ENCODE data around the gene MCF2L2. TPM values are rescaled to one million over a fixed set of nuclear protein-coding genes. Genes with fewer than 3 reads are reported as not detected.

Gene MCF2L2
- total and polyA plus RNA-seq, 2 donors from 2014 or later, result 0.32 to 1.7 TPM

- TF ChIP-seq CTCF (IDR thresholded peaks at IDR 0.05; ENCODE audit: borderline replicate concordance, extremely low read depth, insufficient read depth), result no peak
- H3K36me3 ChIP-seq (ENCODE audit: control insufficient read depth in 2 of 3, insufficient read depth in 3 of 3, low read length in 3 of 3), result no peaks in the 10 kb centered on the region
- FAIRE-seq (no peak), DNase-seq (no peak)
- no peak overlapping the region for H3K27ac ChIP-seq (ENCODE audit: low read depth in 2 of 2, low read length in 2 of 2)
- H3K9ac ChIP-seq (ENCODE audit: low read length in 3 of 3), result no peak overlapping the region
- H3K27me3 ChIP-seq (ENCODE audit: control insufficient read depth, insufficient read depth, low read length), result peaks cover 6% of the 10 kb centered on the region
- H3K4me3 ChIP-seq (ENCODE audit: low read length in 3 of 3), result no peak overlapping the region
- no peaks in the 10 kb centered on the region for H3K9me3 ChIP-seq (ENCODE audit: control insufficient read depth in 2 of 3, insufficient read depth in 1 of 3, low read length in 3 of 3)
- intact Hi-C loops (cut with DNase I), result no loop called here
- H3K4me1 ChIP-seq (ENCODE audit: control insufficient read depth in 2 of 3, insufficient read depth in 2 of 3, low read depth in 1 of 3, low read length in 3 of 3), result peaks cover 0 to 6% (median 2%) of the 10 kb centered on the region in 3 donors
Measured at GRCh38 chr3:183158113-183158512, 270.3 kb downstream of the MCF2L2 start.

- TF ChIP-seq CTCF (IDR thresholded peaks at IDR 0.05; ENCODE audit: borderline replicate concordance, extremely low read depth, insufficient read depth), result no peak
- Histone ChIP-seq H3K36me3 (ENCODE audit: control insufficient read depth in 2 of 3, insufficient read depth in 3 of 3, low read length in 3 of 3) (no peaks in the 10 kb centered on the region), H3K4me3 (ENCODE audit: low read length in 3 of 3) (no peak overlapping the region), H3K9me3 (ENCODE audit: control insufficient read depth in 2 of 3, insufficient read depth in 1 of 3, low read length in 3 of 3) (no peaks in the 10 kb centered on the region), H3K27me3 (ENCODE audit: control insufficient read depth, insufficient read depth, low read length) (no peaks in the 10 kb centered on the region), H3K4me1 (ENCODE audit: control insufficient read depth in 2 of 3, insufficient read depth in 2 of 3, low read depth in 1 of 3, low read length in 3 of 3) (no peaks in the 10 kb centered on the region), H3K27ac (ENCODE audit: low read depth in 2 of 2, low read length in 2 of 2) (no peak overlapping the region), H3K9ac (ENCODE audit: low read length in 3 of 3) (no peak overlapping the region)
- DNase-seq, result no peak
- no peak for FAIRE-seq
- intact Hi-C loops (cut with DNase I), result no loop called here
Measured at GRCh38 chr3:183156266-183156665, 272.2 kb downstream of the MCF2L2 start.

GRCh38 chr3:183155499-183155898 lies 272.9 kb downstream of the MCF2L2 start:
- Histone ChIP-seq H3K9ac (ENCODE audit: low read length in 3 of 3) (no peak overlapping the region), H3K4me1 (ENCODE audit: control insufficient read depth in 2 of 3, insufficient read depth in 2 of 3, low read depth in 1 of 3, low read length in 3 of 3) (no peaks in the 10 kb centered on the region), H3K4me3 (ENCODE audit: low read length in 3 of 3) (no peak overlapping the region), H3K36me3 (ENCODE audit: control insufficient read depth in 2 of 3, insufficient read depth in 3 of 3, low read length in 3 of 3) (no peaks in the 10 kb centered on the region), H3K27ac (ENCODE audit: low read depth in 2 of 2, low read length in 2 of 2) (no peak overlapping the region), H3K9me3 (ENCODE audit: control insufficient read depth in 2 of 3, insufficient read depth in 1 of 3, low read length in 3 of 3) (no peaks in the 10 kb centered on the region), H3K27me3 (ENCODE audit: control insufficient read depth, insufficient read depth, low read length) (no peaks in the 10 kb centered on the region)
- DNase-seq (no peak), FAIRE-seq (no peak)
- intact Hi-C loops (cut with DNase I), result no loop called here
- no peak for TF ChIP-seq CTCF (IDR thresholded peaks at IDR 0.05; ENCODE audit: borderline replicate concordance, extremely low read depth, insufficient read depth)

Measured in kidney (tissue), 14 donors.